NOMO-1 treated with DMSO at 0.1 percent for 48 hours (cell line): Measurements from ENCODE around the gene PTGES2.

Experiments
- DNase-seq: peaks from one replicate; lab custom pipeline; 2025; ENCODE audit not compliant: unreplicated experiment; lab: John Stamatoyannopoulos, UW

Gene PTGES2

GRCh38 chr9:128127568-128127989 lies at the start of gene PTGES2:
Gene PTGES2, minus strand, starts transcription at chr9:128127729. Its CDS starts 12 bp downstream, at chr9:128127717.
- DNase-seq, result peak; percentile 73

GRCh38 chr9:128175726-128176125 lies 48.2 kb upstream of the PTGES2 start:
- DNase-seq, result no peak

GRCh38 chr9:128175102-128175563 lies 47.6 kb upstream of the PTGES2 start:
- DNase-seq, result no peak

GRCh38 chr9:128174062-128174461 lies 46.5 kb upstream of the PTGES2 start:
- DNase-seq, result no peak

GRCh38 chr9:128169925-128170324 lies 42.4 kb upstream of the PTGES2 start:
- no peak for DNase-seq

- no peak for DNase-seq
Measured at GRCh38 chr9:128169492-128169891, 42.0 kb upstream of the PTGES2 start.

GRCh38 chr9:128168731-128169308 lies 41.3 kb upstream of the PTGES2 start:
- DNase-seq, result no peak

GRCh38 chr9:128167209-128167608 lies 39.7 kb upstream of the PTGES2 start:
- no peak for DNase-seq

GRCh38 chr9:128166169-128166568 lies 38.6 kb upstream of the PTGES2 start:
- DNase-seq, result no peak

- no peak for DNase-seq
Measured at GRCh38 chr9:128164307-128164885, 36.9 kb upstream of the PTGES2 start.

GRCh38 chr9:128163523-128164306 lies 36.2 kb upstream of the PTGES2 start:
- DNase-seq, result no peak

GRCh38 chr9:128163027-128163515 lies 35.5 kb upstream of the PTGES2 start:
- DNase-seq, result no peak

GRCh38 chr9:128162215-128163026 lies 34.9 kb upstream of the PTGES2 start:
- DNase-seq, result no peak

GRCh38 chr9:128161215-128161902 lies 33.8 kb upstream of the PTGES2 start:
- DNase-seq, result no peak

GRCh38 chr9:128160603-128160987 lies 33.1 kb upstream of the PTGES2 start:
- no peak for DNase-seq

- peak; percentile 87 for DNase-seq
Measured at GRCh38 chr9:128159784-128160602, 32.5 kb upstream of the PTGES2 start, which contains the start of gene BBLN. Gene BBLN, plus strand, starts transcription at chr9:128160265. Its CDS starts 143 bp downstream, at chr9:128160408.

GRCh38 chr9:128159522-128159783 lies 31.9 kb upstream of the PTGES2 start:
- peak; percentile 84 for DNase-seq

GRCh38 chr9:128155736-128156500 lies 28.4 kb upstream of the PTGES2 start:
- DNase-seq, result no peak
